HCT116 (cell line): Measurements from ENCODE around the gene FNDC1.
A peak's percentile ranks its signal among the peaks of the same experiment; 100 is the strongest.

Experiments
- CTCF ChIP-seq, 3 experiments: fragments of 200-600 bp in 1 of 3; sonication (generic) in 1 of 3; IDR thresholded peaks in 2 of 3; conservative IDR thresholded peaks in 1 of 3; 2 replicates each; pipeline ENCODE4 v1.5.1; 2012 to 2017; ENCODE audit warnings: low read depth in 2 of 3, low read length in 2 of 3, antibody characterized with exemption in 1 of 3, borderline replicate concordance in 1 of 3, control low read depth in 1 of 3, mild to moderate bottlenecking in 1 of 3, mixed read lengths in 1 of 3, mixed run types in 1 of 3, moderate library complexity in 1 of 3; ENCODE audit not compliant: insufficient read depth in 1 of 3
- EZH2 ChIP-seq: fragments of 200-600 bp; sonication (generic); IDR thresholded peaks from 2 replicates; pipeline ENCODE4 v1.6.1; 2017; ENCODE audit warnings: antibody characterized with exemption, mixed run types
- EZH2phosphoT487 ChIP-seq: fragments of 200-600 bp; IDR thresholded peaks from 2 replicates; pipeline ENCODE4 v1.6.1; 2018; ENCODE audit warnings: antibody characterized with exemption, borderline replicate concordance
- MAX ChIP-seq: IDR thresholded peaks from 2 replicates; pipeline ENCODE4 v1.6.1; 2012
- POLR2A ChIP-seq: IDR thresholded peaks from 2 replicates; pipeline ENCODE4 v1.7.0; 2011; ENCODE audit warnings: borderline replicate concordance; ENCODE audit not compliant: insufficient read depth, insufficient read length; ENCODE audit errors: extremely low read depth
- POLR2AphosphoS5 ChIP-seq: IDR thresholded peaks from 2 replicates; pipeline ENCODE4 v1.6.1; 2011; ENCODE audit warnings: mild to moderate bottlenecking, low read depth, low read length, moderate library complexity
- RAD21 ChIP-seq: IDR thresholded peaks from 2 replicates; pipeline ENCODE4 v1.6.1; 2012; ENCODE audit warnings: low read depth, mild to moderate bottlenecking

- no peak for TF ChIP-seq EZH2phosphoT487
- no peak for TF ChIP-seq POLR2A
- TF ChIP-seq MAX = no peak
- no peak for TF ChIP-seq POLR2AphosphoS5
- TF ChIP-seq EZH2 = no peak
- peak in 2 of 3 experiments; percentile 34 to 48; a peak in 4 of 6 replicates for TF ChIP-seq CTCF (IDR thresholded peaks at IDR 0.05 in 2 of 3, conservative IDR thresholded peaks at IDR 0.05 in 1 of 3; ENCODE audit: borderline replicate concordance in 1 of 3, insufficient read depth in 1 of 3, low read depth in 2 of 3, low read length in 2 of 3)
- no peak for TF ChIP-seq RAD21
Observed at GRCh38 chr6:159311618-159312017, 142.4 kb downstream of the FNDC1 start.
